ENCODE measurements around the gene LCAT. TPM values are rescaled to one million over a fixed set of nuclear protein-coding genes. Genes with fewer than 3 reads are reported as not detected.

LCAT gene
- total and polyA plus RNA-seq, 2 donors (not counting 1 experiment from before 2014, with no cell fraction given), result 7.6 to 16.3 TPM

GRCh38 chr16:67924140-67924906 lies 19.6 kb downstream of the LCAT start:
- H3K27me3 Mint-ChIP-seq, result no peaks in the 10 kb centered on the region
- no peak overlapping the region for H3K9ac ChIP-seq (ENCODE audit: low read length)
- H3K4me2 ChIP-seq (replicated peaks; ENCODE audit: low read depth, low read length, poor library complexity, severe bottlenecking), result no peak overlapping the region
- no peak overlapping the region for H3K4me3 ChIP-seq (ENCODE audit: control extremely low read depth in 1 of 5, extremely low read depth in 1 of 5, insufficient read depth in 1 of 5, low read depth in 2 of 5, low read length in 4 of 5)
- ChIA-PET CTCF (interaction anchor here (0.6 to 2.7 kb wide), 10 partner anchors 11 to 406 kb away, joined by 3 to 20 read pairs (median 4); no protein-coding TSS in a partner anchor), POLR2A (interaction anchor here (0.6 kb wide), 1 partner anchor 404 kb away, joined by 4 read pairs; no protein-coding TSS in a partner anchor)
- H3K27ac Mint-ChIP-seq, result peak overlapping the region; percentile 53
- TF ChIP-seq CTCF (IDR thresholded peaks at IDR 0.05) (no peak), EZH2 (IDR thresholded peaks at IDR 0.05; ENCODE audit: borderline replicate concordance, insufficient read depth, low read depth, low read length, poor library complexity, severe bottlenecking) (no peak)
- peaks cover 48% of the 10 kb centered on the region for H3K79me2 ChIP-seq (ENCODE audit: control insufficient read depth, insufficient read depth, low read length)
- peaks cover 9 to 27% of the 10 kb centered on the region in 2 donors for H3K4me1 ChIP-seq (ENCODE audit: control insufficient read depth in 2 of 2, insufficient read depth in 2 of 2, low read length in 2 of 2)
- H2AFZ ChIP-seq (ENCODE audit: insufficient read depth, low read depth, low read length, poor library complexity, severe bottlenecking), result no peak overlapping the region
- no peaks in the 10 kb centered on the region for H3K9me3 ChIP-seq (ENCODE audit: control extremely low read depth in 1 of 3, control insufficient read depth in 2 of 3, insufficient read depth in 1 of 3, low read length in 2 of 3)
- peaks cover 0 to 33% of the 10 kb centered on the region in 2 experiments for H3K36me3 ChIP-seq (replicated peaks in 1 of 2; ENCODE audit: control extremely low read depth in 1 of 2, control insufficient read depth in 1 of 2, extremely low read depth in 1 of 2, insufficient read depth in 2 of 2, low read length in 1 of 2)
- peaks cover 26% of the 10 kb centered on the region for H3K4me1 Mint-ChIP-seq
- no peak overlapping the region for H3K27ac ChIP-seq (ENCODE audit: low read length in 2 of 2)
- H3K27me3 ChIP-seq (replicated peaks in 1 of 4; ENCODE audit: control extremely low read depth in 1 of 4, control insufficient read depth in 3 of 4, insufficient read depth in 4 of 4, low read length in 3 of 4), result no peaks in the 10 kb centered on the region
- ATAC-seq (ENCODE audit: low read depth) (no peak), DNase-seq (no peak)
- over 99% methylated on average over 9 of the region's 10 CpGs for WGBS (ENCODE audit: insufficient coverage)
- H4K20me1 ChIP-seq (ENCODE audit: control insufficient read depth, insufficient read depth, low read length, poor library complexity, severe bottlenecking), result peaks cover 43% of the 10 kb centered on the region
- intact Hi-C loops (cut with micrococcal nuclease), result no loop called here
- no peaks in the 10 kb centered on the region for H3K9me3 Mint-ChIP-seq (ENCODE audit: insufficient read depth)
- no peak overlapping the region for H3K4me3 Mint-ChIP-seq

Measured in B cell (primary cell).